Measurements from ENCODE around the gene PNPLA7.

- TF ChIP-seq POLR2A (IDR thresholded peaks at IDR 0.05), result no peak
- TF ChIP-seq CTCF (IDR thresholded peaks at IDR 0.05), result no peak
Observed at GRCh38 chr9:137446851-137447471, 103.2 kb downstream of the PNPLA7 start.

Data from lower leg skin (tissue), 3 donors.